ENCODE measurements around the gene SNX20.

The SNX20 gene

GRCh38 chr16:50704245-50704644 is 23.1 kb upstream of the SNX20 start:
- DNase-seq, result no peak

- no peak for DNase-seq
These were observed 21.6 kb upstream of the SNX20 start for GRCh38 chr16:50702725-50703124.

- peak; percentile 86 for DNase-seq
These were observed 18.4 kb upstream of the SNX20 start for GRCh38 chr16:50699326-50700159.

GRCh38 chr16:50697881-50698767 is 17.0 kb upstream of the SNX20 start:
- DNase-seq, result peak; percentile 58

GRCh38 chr16:50697421-50697715 is 16.3 kb upstream of the SNX20 start:
- no peak for DNase-seq

GRCh38 chr16:50696575-50697420 is 15.7 kb upstream of the SNX20 start:
- DNase-seq, result peak; percentile 67

GRCh38 chr16:50696126-50696525 is 15.0 kb upstream of the SNX20 start:
- DNase-seq, result no peak

GRCh38 chr16:50695017-50696000 is 14.2 kb upstream of the SNX20 start:
- no peak for DNase-seq

GRCh38 chr16:50694206-50694605 is 13.1 kb upstream of the SNX20 start:
- no peak for DNase-seq

GRCh38 chr16:50692999-50693781 is 12.1 kb upstream of the SNX20 start, which contains the start of gene NOD2:
Gene NOD2, plus strand, starts transcription at chr16:50693606. Its CDS starts 5,890 bp downstream, at chr16:50699496.
- no peak for DNase-seq

GRCh38 chr16:50692644-50692998 is 11.5 kb upstream of the SNX20 start:
- no peak for DNase-seq

- no peak for DNase-seq
These were observed 9.1 kb upstream of the SNX20 start for GRCh38 chr16:50690177-50690576.

- DNase-seq, result no peak
These were observed 7.8 kb upstream of the SNX20 start for GRCh38 chr16:50688867-50689266.

- no peak for DNase-seq
These were observed 7.0 kb upstream of the SNX20 start for GRCh38 chr16:50688083-50688482.

- DNase-seq, result no peak
These were observed 4.5 kb upstream of the SNX20 start for GRCh38 chr16:50685462-50686063.

GRCh38 chr16:50684823-50685461 is 3.8 kb upstream of the SNX20 start:
- DNase-seq, result peak; percentile 56

GRCh38 chr16:50683689-50684374 is 2.7 kb upstream of the SNX20 start:
- peak; percentile 54 for DNase-seq

GRCh38 chr16:50680556-50680893 is 587 bp downstream of the SNX20 start:
- DNase-seq, result no peak
